Endothelial cell of umbilical vein (primary cell): ENCODE results near the gene CRHR1. TPM values are rescaled to one million over a fixed set of nuclear protein-coding genes. Genes with fewer than 3 reads are reported as not detected.

Source experiments
- BruUV-seq: library from RNA; stranded (reverse); fragments of 400-500 nt; replicated peaks from 2 replicates; lab custom pipeline; 2021; lab: Mats Ljungman, UMichigan
- CTCF ChIA-PET: fragments of 300-600, 350-600 bp; sonication (Branson Sonifier 250); formaldehyde crosslinking; loops from one replicate; lab custom pipeline; 2021; ENCODE audit warnings: antibody characterized with exemption, inconsistent platforms; lab: Charles Lee
- POLR2A ChIA-PET: fragments of 300-600, 350-600 bp; sonication (Branson Sonifier 250); formaldehyde crosslinking; loops from one replicate; lab custom pipeline; 2021; ENCODE audit warnings: antibody characterized with exemption, inconsistent platforms; lab: Charles Lee
- DNase-seq: peaks from one replicate; pipeline ENCODE4 v3.0.0-alpha.2; 2011; ENCODE audit warnings: low read depth, low spot score
- FAIRE-seq: peaks from 2 replicates; lab custom pipeline; 2011; peaks lifted over from hg19 to GRCh38; lab: Jason Lieb, UNC
- H2AFZ ChIP-seq: 2 replicates; pipeline ENCODE4 v1.6.0; 2012; ENCODE audit warnings: low read depth, low read length, control low read depth, inconsistent platforms
- H3K27ac ChIP-seq: 2 replicates; pipeline ENCODE4 v1.5.1; 2011; ENCODE audit warnings: low read depth, mild to moderate bottlenecking, control low read depth, low read length, moderate library complexity; ENCODE audit not compliant: insufficient read depth
- H3K27me3 ChIP-seq, 2 experiments: 2 replicates each; pipeline versions ENCODE4 v1.6.0 to v1.6.1; 2011; ENCODE audit warnings: low read length in 2 of 2, mixed read lengths in 1 of 2; ENCODE audit not compliant: control insufficient read depth in 2 of 2, insufficient read depth in 2 of 2
- H3K36me3 ChIP-seq, 2 experiments: 2 replicates in 1 of 2; 3 replicates in 1 of 2; pipeline ENCODE4 v1.5.1; 2011; ENCODE audit warnings: low read length in 2 of 2, mild to moderate bottlenecking in 1 of 2, moderate library complexity in 1 of 2; ENCODE audit not compliant: control insufficient read depth in 2 of 2, insufficient read depth in 2 of 2; ENCODE audit errors: extremely low read depth in 1 of 2
- H3K4me1 ChIP-seq: 3 replicates; pipeline ENCODE4 v1.5.1; 2011; ENCODE audit warnings: mild to moderate bottlenecking, low read length; ENCODE audit not compliant: control insufficient read depth, insufficient read depth; ENCODE audit errors: extremely low read depth
- H3K4me2 ChIP-seq: 2 replicates; pipeline ENCODE4 v1.6.1; 2011; ENCODE audit warnings: low read length, control low read depth, mixed read lengths; ENCODE audit not compliant: insufficient read depth
- H3K4me3 ChIP-seq, 3 experiments: fragments of 200-600 bp in 1 of 3; sonication (generic), shearing (Covaris generic) in 1 of 3; replicated peaks in 1 of 3; 2 replicates each; pipeline ENCODE4 v1.5.1; 2011 to 2016; ENCODE audit warnings: control low read depth in 3 of 3, low read length in 3 of 3, mild to moderate bottlenecking in 2 of 3, inconsistent platforms in 1 of 3, low read depth in 1 of 3, moderate library complexity in 1 of 3; ENCODE audit not compliant: insufficient read depth in 1 of 3
- H3K79me2 ChIP-seq: 2 replicates; pipeline ENCODE4 v1.6.0; 2012; ENCODE audit warnings: low read length, inconsistent platforms; ENCODE audit not compliant: control insufficient read depth, insufficient read depth
- H3K9ac ChIP-seq: replicated peaks from 2 replicates; pipeline ENCODE3; 2011; ENCODE audit warnings: low read length, control low read depth; ENCODE audit not compliant: insufficient read depth; ENCODE audit errors: extremely low read depth
- H3K9me1 ChIP-seq: replicated peaks from 3 replicates; pipeline ENCODE4 v1.6.0; 2011; ENCODE audit warnings: mild to moderate bottlenecking, low read length; ENCODE audit not compliant: control insufficient read depth, insufficient read depth; ENCODE audit errors: extremely low read depth
- H3K9me3 ChIP-seq: replicated peaks from 2 replicates; pipeline ENCODE4 v1.5.1; 2012; ENCODE audit warnings: low read length, inconsistent platforms; ENCODE audit not compliant: control insufficient read depth, insufficient read depth
- H4K20me1 ChIP-seq: replicated peaks from 2 replicates; pipeline ENCODE3; 2011; ENCODE audit warnings: mild to moderate bottlenecking, low read length; ENCODE audit not compliant: control insufficient read depth, insufficient read depth; ENCODE audit errors: extremely low read depth
- EZH2 ChIP-seq: IDR thresholded peaks from 2 replicates; pipeline ENCODE4 v1.6.1; 2012; ENCODE audit warnings: borderline replicate concordance, low read depth, mild to moderate bottlenecking, moderate library complexity, low read length, inconsistent platforms; ENCODE audit not compliant: severe bottlenecking
- FOS ChIP-seq: IDR thresholded peaks from 2 replicates; pipeline ENCODE4 v1.6.1; 2011; ENCODE audit warnings: mild to moderate bottlenecking, low read length, moderate library complexity, borderline replicate concordance; ENCODE audit not compliant: insufficient read depth
- GATA2 ChIP-seq: IDR thresholded peaks from 2 replicates; pipeline ENCODE4 v1.7.0; 2011; ENCODE audit warnings: low read depth, mild to moderate bottlenecking, moderate library complexity, mixed read lengths, low read length; ENCODE audit not compliant: insufficient read length, insufficient read depth
- JUN ChIP-seq: IDR thresholded peaks from 2 replicates; pipeline ENCODE4 v1.6.1; 2011; ENCODE audit warnings: borderline replicate concordance, low read depth; ENCODE audit not compliant: insufficient read length, insufficient read depth
- MYC ChIP-seq: IDR thresholded peaks from one replicate; pipeline ENCODE4 v1.6.1; 2011; ENCODE audit warnings: mild to moderate bottlenecking, low read depth, low read length
- POLR2A ChIP-seq: IDR thresholded peaks from 2 replicates; pipeline ENCODE4 v1.6.1; 2012; ENCODE audit warnings: low read depth, mild to moderate bottlenecking, control low read depth, low read length
- POLR2AphosphoS5 ChIP-seq: IDR thresholded peaks from 2 replicates; pipeline ENCODE4 v1.6.1; 2012; ENCODE audit warnings: low read depth, mild to moderate bottlenecking, control low read depth, low read length, moderate library complexity; ENCODE audit not compliant: insufficient read depth
- dilution Hi-C: fragments of 300-500 bp; cut with MboI; formaldehyde crosslinking; loops from one replicate; pipeline ENCODE4 v1.15.0; 2019; ENCODE audit warnings: low sequenced_read_pairs; ENCODE audit not compliant: extremely low pct_ligation_motif_present
- intact Hi-C: fragments of 100-400 bp; cut with micrococcal nuclease; formaldehyde crosslinking; loops from one replicate; pipeline ENCODE4 v1.10.0; 2022
- polyA plus RNA-seq, 4 experiments: library from polyadenylated mRNA; depleted of rRNA in 3 of 4; stranded (reverse) in 3 of 4; unstranded in 1 of 4; fragments of >200 nt; gene quantifications; 2 replicates each; pipeline versions ENCODE4 v1.2.1 to v1.2.3, GENCODE V29; 2011 to 2012; ENCODE audit warnings: missing spikeins in 1 of 4
- total RNA-seq: library from RNA; stranded (reverse); gene quantifications from 2 replicates; pipeline ENCODE4 v1.2.3, GENCODE V29; 2021
- TF ChIP-seq, protein P1 (sequence below): IDR thresholded peaks from 2 replicates; pipeline ENCODE4 v1.6.1; 2011; ENCODE audit not compliant: insufficient read depth, insufficient read length
- TF ChIP-seq, protein P2 (sequence below), 2 donors: IDR thresholded peaks; 1 replicate in 1 of 2; 2 replicates in 1 of 2; pipeline ENCODE4 v1.5.1; 2011; ENCODE audit warnings: low read length in 2 of 2, mild to moderate bottlenecking in 2 of 2, moderate library complexity in 2 of 2, control low read depth in 1 of 2, inconsistent platforms in 1 of 2, low read depth in 1 of 2; ENCODE audit not compliant: insufficient read depth in 1 of 2; ENCODE audit errors: extremely low read depth in 1 of 2

Gene CRHR1
- total and polyA plus RNA-seq, 2 donors (not counting 3 experiments of a cell fraction or from before 2014, with no cell fraction given) = not detected

GRCh38 chr17:45841883-45842525, 57.9 kb downstream of the CRHR1 start:
- H3K4me3 ChIP-seq = no peak overlapping the region
- no TSS peak for BruUV-seq
- DNase-seq = no peak
- no peak overlapping the region for H3K4me2 ChIP-seq
- TF ChIP-seq POLR2AphosphoS5 (no peak), EZH2 (no peak), POLR2A (no peak), MYC (no peak), GATA2 (no peak), FOS (no peak), JUN (no peak)
- TF ChIP-seq, protein P1, sequence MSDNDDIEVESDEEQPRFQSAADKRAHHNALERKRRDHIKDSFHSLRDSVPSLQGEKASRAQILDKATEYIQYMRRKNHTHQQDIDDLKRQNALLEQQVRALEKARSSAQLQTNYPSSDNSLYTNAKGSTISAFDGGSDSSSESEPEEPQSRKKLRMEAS = no peak
- TF ChIP-seq, protein P2, sequence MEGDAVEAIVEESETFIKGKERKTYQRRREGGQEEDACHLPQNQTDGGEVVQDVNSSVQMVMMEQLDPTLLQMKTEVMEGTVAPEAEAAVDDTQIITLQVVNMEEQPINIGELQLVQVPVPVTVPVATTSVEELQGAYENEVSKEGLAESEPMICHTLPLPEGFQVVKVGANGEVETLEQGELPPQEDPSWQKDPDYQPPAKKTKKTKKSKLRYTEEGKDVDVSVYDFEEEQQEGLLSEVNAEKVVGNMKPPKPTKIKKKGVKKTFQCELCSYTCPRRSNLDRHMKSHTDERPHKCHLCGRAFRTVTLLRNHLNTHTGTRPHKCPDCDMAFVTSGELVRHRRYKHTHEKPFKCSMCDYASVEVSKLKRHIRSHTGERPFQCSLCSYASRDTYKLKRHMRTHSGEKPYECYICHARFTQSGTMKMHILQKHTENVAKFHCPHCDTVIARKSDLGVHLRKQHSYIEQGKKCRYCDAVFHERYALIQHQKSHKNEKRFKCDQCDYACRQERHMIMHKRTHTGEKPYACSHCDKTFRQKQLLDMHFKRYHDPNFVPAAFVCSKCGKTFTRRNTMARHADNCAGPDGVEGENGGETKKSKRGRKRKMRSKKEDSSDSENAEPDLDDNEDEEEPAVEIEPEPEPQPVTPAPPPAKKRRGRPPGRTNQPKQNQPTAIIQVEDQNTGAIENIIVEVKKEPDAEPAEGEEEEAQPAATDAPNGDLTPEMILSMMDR (IDR thresholded peaks at IDR 0.05; ENCODE audit: extremely low read depth in 1 of 2, insufficient read depth in 1 of 2, low read depth in 1 of 2, low read length in 2 of 2) = no peak
- H2AFZ ChIP-seq = no peak overlapping the region
- CTCF ChIA-PET = interaction anchor here (0.8 kb wide), 1 partner anchor 11 kb away, joined by 3 read pairs; no protein-coding TSS in a partner anchor
- intact Hi-C loops (no loop called here), dilution Hi-C loops (no loop called here)
- no peaks in the 10 kb centered on the region for H3K4me1 ChIP-seq
- no peaks in the 10 kb centered on the region for H3K9me3 ChIP-seq
- H3K36me3 ChIP-seq = no peaks in the 10 kb centered on the region
- no peak overlapping the region for H3K27ac ChIP-seq
- FAIRE-seq = no peak
- H3K9me1 ChIP-seq = no peaks in the 10 kb centered on the region
- POLR2A ChIA-PET = no interaction called here
- no peaks in the 10 kb centered on the region for H4K20me1 ChIP-seq
- H3K27me3 ChIP-seq = no peaks in the 10 kb centered on the region
- H3K79me2 ChIP-seq = no peaks in the 10 kb centered on the region
- H3K9ac ChIP-seq = no peak overlapping the region
